Heart left ventricle (tissue), 13 donors: ENCODE data around the gene PQBP1.

Experiments
- CTCF ChIP-seq, 12 donors: fragments of 200-600 bp; sonication (generic) in 4 of 12; IDR thresholded peaks; one replicate each; pipeline versions ENCODE4 v1.5.0 to v1.8.0; 2018 to 2022; ENCODE audit warnings: antibody characterized with exemption in 12 of 12, mild to moderate bottlenecking in 5 of 12
- POLR2A ChIP-seq, 2 donors: fragments of 450-650 bp; IDR thresholded peaks; one replicate each; pipeline ENCODE4 v1.6.1; 2017; ENCODE audit warnings: antibody characterized with exemption in 2 of 2, mild to moderate bottlenecking in 2 of 2, moderate library complexity in 2 of 2
- donor health status: ischemic (EF 13 %, LVEDD 7.1; RV severe dilation, severe dysfunction).
- donor health status: DM: no; HTN: yes; CAD: no.
- donor health status: DM: no; HTN: no; CAD: no.
- donor health status: ischemic (EF 25% LVEDD 6.9; RV normal size, moderate dysfunction).
- donor health status: ischemic (EF 25% LVEDD 5.7; RV mildly dilated, moderate dysfunction).
- donor health status: ischemic (EF 35%, LVEDD 5.7; RV mildly dilated, moderate dysfunction).
- donor health status: nonischemic (EF 11% LVEDD 7.7; RV severe dilation, severe dysfunction).
- donor health status: DM: yes; HTN: yes; CAD: no.
- donor health status: PGD.
- donor health status: ischemic (EF 29% LVEDD 5.4; RV normal size, mild dysfunction).
- donor health status: nonischemic (EF 23%, LVEDD 6.1; RV moderate dilation, normal function).

- TF ChIP-seq CTCF (IDR thresholded peaks at IDR 0.05) (no peak), POLR2A (IDR thresholded peaks at IDR 0.05) (no peak)
Observed at GRCh38 chrX:48936429-48937053, 38.8 kb downstream of the PQBP1 start.
